Measurements from ENCODE around the gene OR2T4.

DNA sequence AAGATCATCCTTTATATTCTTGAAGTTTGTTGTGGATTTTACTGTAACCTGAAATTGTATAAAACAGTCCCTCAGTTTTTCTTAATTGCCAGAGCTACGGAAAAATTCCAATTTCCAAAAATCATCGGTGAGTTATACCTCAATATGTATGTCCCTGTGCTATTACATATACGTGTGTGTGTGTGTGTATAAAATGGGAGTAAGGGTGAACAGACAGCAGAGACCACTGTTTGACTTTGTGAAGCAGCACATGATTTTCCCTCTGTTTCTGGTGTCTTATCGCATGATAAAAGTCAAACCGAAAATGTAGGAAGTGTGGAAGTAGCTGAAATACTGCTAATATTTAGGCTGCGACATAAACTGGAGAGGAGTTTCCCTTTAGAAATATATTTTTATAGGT is 42.6 kb downstream of the OR2T4 start:
- TF ChIP-seq POLR2A (IDR thresholded peaks at IDR 0.05) (no peak), CTCF (IDR thresholded peaks at IDR 0.05) (no peak)

All from lower leg skin (tissue), 3 donors.